Esophagus muscularis mucosa (tissue), 4 donors: ENCODE results near the gene SLC39A11.

Source experiments
- EP300 ChIP-seq: sonication (generic); formaldehyde crosslinking; IDR thresholded peaks from one replicate; pipeline ENCODE4 v1.6.1; 2017; ENCODE audit warnings: antibody characterized with exemption
- POLR2AphosphoS5 ChIP-seq, 2 donors: sonication (generic); formaldehyde crosslinking; IDR thresholded peaks; one replicate each; pipeline ENCODE4 v1.6.1; 2017; ENCODE audit warnings: antibody characterized with exemption in 2 of 2
- TF ChIP-seq, protein P1 (sequence below), 3 experiments: fragments of 200-600 bp in 2 of 3; fragments of 450-650 bp in 1 of 3; sonication (generic) in 2 of 3; IDR thresholded peaks; one replicate each; pipeline ENCODE4 v1.5.1; 2017 to 2019; ENCODE audit warnings: antibody characterized with exemption in 3 of 3, mild to moderate bottlenecking in 2 of 3, moderate library complexity in 1 of 3

GRCh38 chr17:72930031-72930430 is 162.5 kb downstream of the SLC39A11 start:
- TF ChIP-seq, protein P1, sequence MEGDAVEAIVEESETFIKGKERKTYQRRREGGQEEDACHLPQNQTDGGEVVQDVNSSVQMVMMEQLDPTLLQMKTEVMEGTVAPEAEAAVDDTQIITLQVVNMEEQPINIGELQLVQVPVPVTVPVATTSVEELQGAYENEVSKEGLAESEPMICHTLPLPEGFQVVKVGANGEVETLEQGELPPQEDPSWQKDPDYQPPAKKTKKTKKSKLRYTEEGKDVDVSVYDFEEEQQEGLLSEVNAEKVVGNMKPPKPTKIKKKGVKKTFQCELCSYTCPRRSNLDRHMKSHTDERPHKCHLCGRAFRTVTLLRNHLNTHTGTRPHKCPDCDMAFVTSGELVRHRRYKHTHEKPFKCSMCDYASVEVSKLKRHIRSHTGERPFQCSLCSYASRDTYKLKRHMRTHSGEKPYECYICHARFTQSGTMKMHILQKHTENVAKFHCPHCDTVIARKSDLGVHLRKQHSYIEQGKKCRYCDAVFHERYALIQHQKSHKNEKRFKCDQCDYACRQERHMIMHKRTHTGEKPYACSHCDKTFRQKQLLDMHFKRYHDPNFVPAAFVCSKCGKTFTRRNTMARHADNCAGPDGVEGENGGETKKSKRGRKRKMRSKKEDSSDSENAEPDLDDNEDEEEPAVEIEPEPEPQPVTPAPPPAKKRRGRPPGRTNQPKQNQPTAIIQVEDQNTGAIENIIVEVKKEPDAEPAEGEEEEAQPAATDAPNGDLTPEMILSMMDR (IDR thresholded peaks at IDR 0.05) = no peak
- TF ChIP-seq POLR2AphosphoS5 (IDR thresholded peaks at IDR 0.05) (no peak), EP300 (no peak)
